HepG2 (cell line): ENCODE measurements around the gene RUNDC1. TPM values are rescaled to one million over a fixed set of nuclear protein-coding genes. Genes with fewer than 3 reads are reported as not detected.
A peak's percentile ranks its signal among the peaks of the same experiment; 100 is the strongest.

Experiments
- BCL3 ChIP-seq: sonication (generic); formaldehyde crosslinking; IDR thresholded peaks from 2 replicates; pipeline ENCODE4 v1.5.1; 2020; ENCODE audit warnings: mild to moderate bottlenecking, missing genetic modification reagents, moderate library complexity
- FIP1L1 ChIP-seq: fragments of 200-400 bp; formaldehyde crosslinking; IDR thresholded peaks from 2 replicates; pipeline ENCODE4 v1.6.1; 2018; ENCODE audit warnings: low read depth, mild to moderate bottlenecking, low read length, moderate library complexity, borderline replicate concordance; ENCODE audit not compliant: insufficient read depth
- FOSL1 ChIP-seq: sonication (generic); formaldehyde crosslinking; IDR thresholded peaks from 2 replicates; pipeline ENCODE4 v1.9.0; 2021; ENCODE audit warnings: missing genetic modification reagents, borderline replicate concordance
- HNF4A ChIP-seq: sonication (generic); formaldehyde crosslinking; IDR thresholded peaks from 2 replicates; pipeline ENCODE4 v1.4.0; 2020; ENCODE audit warnings: missing genetic modification reagents
- IKZF1 ChIP-seq: fragments of 450-650 bp; IDR thresholded peaks from 2 replicates; pipeline ENCODE4 v1.7.1; 2016
- MEIS2 ChIP-seq: sonication (generic); formaldehyde crosslinking; IDR thresholded peaks from 2 replicates; pipeline ENCODE4 v1.9.0; 2021; ENCODE audit warnings: mild to moderate bottlenecking, missing genetic modification reagents
- MYNN ChIP-seq: sonication (generic); formaldehyde crosslinking; IDR thresholded peaks from 2 replicates; pipeline ENCODE4 v1.4.0; 2020; ENCODE audit warnings: mild to moderate bottlenecking, low read depth, missing genetic modification reagents
- NCOA2 ChIP-seq: sonication (generic); formaldehyde crosslinking; IDR thresholded peaks from 2 replicates; pipeline ENCODE4 v1.8.0; 2022; ENCODE audit warnings: inconsistent platforms
- NCOR1 ChIP-seq: fragments of 200-600 bp; sonication (generic); IDR thresholded peaks from 2 replicates; pipeline ENCODE4 v1.7.0; 2017; ENCODE audit warnings: antibody characterized with exemption, low read length, borderline replicate concordance
- NKX3-1 ChIP-seq: sonication (generic); formaldehyde crosslinking; IDR thresholded peaks from 2 replicates; pipeline ENCODE4 v1.5.0; 2020; ENCODE audit warnings: missing genetic modification reagents
- RAD51 ChIP-seq: fragments of 450-650 bp; IDR thresholded peaks from 2 replicates; pipeline ENCODE4 v1.6.1; 2016; ENCODE audit warnings: borderline replicate concordance
- RXRB ChIP-seq: IDR thresholded peaks from 2 replicates; pipeline ENCODE4 v1.6.1; 2016; ENCODE audit warnings: borderline replicate concordance, missing genetic modification reagents, missing compliant biosample characterization
- STAG1 ChIP-seq: sonication (generic); formaldehyde crosslinking; IDR thresholded peaks from 2 replicates; pipeline ENCODE4 v1.4.0; 2020; ENCODE audit warnings: missing genetic modification reagents
- U2AF2 ChIP-seq: fragments of 200-400 bp; formaldehyde crosslinking; IDR thresholded peaks from 2 replicates; pipeline ENCODE4 v1.6.1; 2017; ENCODE audit warnings: low read depth, mild to moderate bottlenecking, low read length
- ZEB1 ChIP-seq: IDR thresholded peaks from 2 replicates; pipeline ENCODE4 v1.6.1; 2012; ENCODE audit warnings: mild to moderate bottlenecking, low read depth, inconsistent platforms; ENCODE audit not compliant: insufficient replicate concordance
- ZIK1 ChIP-seq: sonication (generic); formaldehyde crosslinking; IDR thresholded peaks from 2 replicates; pipeline ENCODE4 v1.5.0; 2020; ENCODE audit warnings: mild to moderate bottlenecking, low read depth, missing genetic modification reagents, borderline replicate concordance
- ZMYM4 ChIP-seq: sonication (generic); formaldehyde crosslinking; IDR thresholded peaks from 2 replicates; pipeline ENCODE4 v1.8.1; 2023; ENCODE audit warnings: mild to moderate bottlenecking, missing genetic modification reagents
- ZNF552 ChIP-seq: sonication (generic); formaldehyde crosslinking; IDR thresholded peaks from 2 replicates; pipeline ENCODE4 v1.9.0; 2022; ENCODE audit warnings: missing genetic modification reagents, mild to moderate bottlenecking, borderline replicate concordance
- ZNF614 ChIP-seq: IDR thresholded peaks from 2 replicates; pipeline ENCODE4 v1.6.1; 2018; ENCODE audit warnings: missing biosample characterization, missing genetic modification reagents, inconsistent platforms, borderline replicate concordance
- ZNF800 ChIP-seq: sonication (generic); formaldehyde crosslinking; IDR thresholded peaks from 2 replicates; pipeline ENCODE4 v1.4.0; 2020; ENCODE audit warnings: missing genetic modification reagents
- polyA plus RNA-seq, 8 experiments: library from polyadenylated mRNA; depleted of rRNA in 3 of 8; stranded (reverse) in 7 of 8; unstranded in 1 of 8; fragments of >200 nt; fragmentation: Illumina TruSeq in 4 of 8; extraction: Trizol in 4 of 8; gene quantifications; 2 replicates each; pipeline versions ENCODE4 v1.2.1 to v1.2.3, GENCODE V29; 2011 to 2016; ENCODE audit warnings: low read depth in 4 of 8, missing spikeins in 1 of 8, mixed read lengths in 1 of 8; ENCODE audit not compliant: insufficient read depth in 1 of 8
- total RNA-seq, 5 experiments: library from RNA; depleted of rRNA; stranded (reverse); fragments of >200 nt; fragmentation: Illumina TruSeq; extraction: Trizol; gene quantifications; 2 replicates each; pipeline ENCODE4 v1.2.3, GENCODE V29; 2016; ENCODE audit warnings: low read depth in 1 of 5
- TF ChIP-seq, protein P1 (sequence below): sonication (generic); formaldehyde crosslinking; IDR thresholded peaks from 2 replicates; pipeline ENCODE4 v1.4.0; 2020; ENCODE audit warnings: low read depth, mild to moderate bottlenecking, missing genetic modification reagents
- TF ChIP-seq, protein P2 (sequence below): IDR thresholded peaks from 2 replicates; pipeline ENCODE4 v1.6.1; 2016; ENCODE audit warnings: control low read depth
- TF ChIP-seq, protein P3 (sequence below): sonication (generic); formaldehyde crosslinking; IDR thresholded peaks from 2 replicates; pipeline ENCODE4 v1.5.0; 2020; ENCODE audit warnings: missing genetic modification reagents

The RUNDC1 gene
- total and polyA plus RNA-seq, 2 of the 13 experiments (the other 11 are each of a cell fraction or from before 2014, with no cell fraction given) = 10.3 to 11.4 TPM

DNA sequence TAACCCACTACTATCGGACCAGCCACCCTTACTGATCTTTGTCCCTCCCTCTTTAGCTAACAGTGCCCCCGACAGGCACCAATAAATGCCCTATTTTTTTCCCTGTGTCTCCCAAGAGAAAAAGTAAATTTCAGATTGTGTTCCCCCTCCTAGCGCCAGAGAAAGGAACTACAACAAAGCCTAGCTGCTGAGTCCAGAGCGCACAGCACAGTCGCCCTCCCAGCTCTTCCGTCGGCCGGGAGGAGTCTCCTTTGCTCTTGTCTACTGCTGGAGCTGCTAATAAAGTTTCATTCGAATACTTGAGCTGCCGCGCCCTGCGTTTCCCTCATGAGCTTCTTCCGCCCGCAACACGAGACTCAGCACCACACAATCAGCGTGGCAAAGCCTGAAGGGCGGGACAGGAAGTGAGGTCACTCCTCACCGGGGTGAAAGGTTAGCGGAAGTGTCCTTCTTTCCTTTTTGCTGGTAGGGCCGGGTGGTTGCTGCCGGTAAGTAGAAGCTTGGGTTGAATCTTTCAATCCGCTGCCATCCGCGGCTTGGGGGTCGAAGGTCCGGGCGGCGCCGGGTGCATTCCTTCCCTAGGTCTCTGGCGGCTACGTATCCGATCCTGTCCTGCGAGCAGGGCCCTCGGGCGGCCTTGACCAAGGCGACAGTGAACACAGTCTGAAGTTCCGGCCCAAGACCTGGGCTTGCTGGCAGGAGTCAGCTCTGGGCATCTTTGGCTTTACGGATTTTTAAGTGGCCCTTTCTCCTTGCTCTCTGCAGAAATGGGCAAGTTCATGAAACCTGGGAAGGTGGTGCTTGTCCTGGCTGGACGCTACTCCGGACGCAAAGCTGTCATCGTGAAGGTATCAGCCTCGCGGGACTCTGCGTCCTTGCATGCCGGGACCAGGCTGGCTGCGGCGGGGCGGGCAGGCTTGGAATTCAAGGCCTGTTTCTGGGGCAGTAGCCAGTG is 17.9 kb downstream of the RUNDC1 start, which contains the start of gene RPL27 (continued):
- TF ChIP-seq HNF4A (CRISPR knock-in tag) = peak; percentile 78
- TF ChIP-seq, protein P1, sequence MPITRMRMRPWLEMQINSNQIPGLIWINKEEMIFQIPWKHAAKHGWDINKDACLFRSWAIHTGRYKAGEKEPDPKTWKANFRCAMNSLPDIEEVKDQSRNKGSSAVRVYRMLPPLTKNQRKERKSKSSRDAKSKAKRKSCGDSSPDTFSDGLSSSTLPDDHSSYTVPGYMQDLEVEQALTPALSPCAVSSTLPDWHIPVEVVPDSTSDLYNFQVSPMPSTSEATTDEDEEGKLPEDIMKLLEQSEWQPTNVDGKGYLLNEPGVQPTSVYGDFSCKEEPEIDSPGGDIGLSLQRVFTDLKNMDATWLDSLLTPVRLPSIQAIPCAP (CRISPR knock-in tag) = no peak
- TF ChIP-seq NKX3-1 = peak; percentile 62; the same call in 1 of the 2 replicates
- peak; percentile 91 for TF ChIP-seq ZIK1 (CRISPR knock-in tag)
- peak; percentile 74; the same call in 1 of the 2 replicates for TF ChIP-seq ZNF552 (CRISPR knock-in tag)
- peak; percentile 97 for TF ChIP-seq RXRB (CRISPR knock-in tag)
- peak; percentile 81; the same call in 1 of the 2 replicates for TF ChIP-seq BCL3 (CRISPR knock-in tag)
- peak; percentile 68; the same call in 1 of the 2 replicates for TF ChIP-seq MEIS2 (CRISPR knock-in tag)
- TF ChIP-seq STAG1 (CRISPR knock-in tag) = peak; percentile 78
- peak; percentile 100 for TF ChIP-seq ZNF614 (CRISPR knock-in tag)
- TF ChIP-seq RAD51 = no peak
- TF ChIP-seq ZMYM4 = peak; percentile 97
- no peak for TF ChIP-seq MYNN (CRISPR knock-in tag)
- TF ChIP-seq ZEB1 = peak; percentile 60
- no peak for TF ChIP-seq IKZF1
- peak; percentile 91; the same call in 1 of the 2 replicates for TF ChIP-seq FIP1L1
- TF ChIP-seq, protein P2, sequence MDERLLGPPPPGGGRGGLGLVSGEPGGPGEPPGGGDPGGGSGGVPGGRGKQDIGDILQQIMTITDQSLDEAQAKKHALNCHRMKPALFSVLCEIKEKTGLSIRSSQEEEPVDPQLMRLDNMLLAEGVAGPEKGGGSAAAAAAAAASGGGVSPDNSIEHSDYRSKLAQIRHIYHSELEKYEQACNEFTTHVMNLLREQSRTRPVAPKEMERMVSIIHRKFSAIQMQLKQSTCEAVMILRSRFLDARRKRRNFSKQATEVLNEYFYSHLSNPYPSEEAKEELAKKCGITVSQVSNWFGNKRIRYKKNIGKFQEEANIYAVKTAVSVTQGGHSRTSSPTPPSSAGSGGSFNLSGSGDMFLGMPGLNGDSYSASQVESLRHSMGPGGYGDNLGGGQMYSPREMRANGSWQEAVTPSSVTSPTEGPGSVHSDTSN (CRISPR knock-in tag) = no peak; the same call in 1 of the 2 replicates
- no peak for TF ChIP-seq FOSL1 (CRISPR knock-in tag)
- peak; percentile 86; the same call in 1 of the 2 replicates for TF ChIP-seq NCOR1
- TF ChIP-seq NCOA2 (CRISPR knock-in tag) = peak; percentile 87
- TF ChIP-seq, protein P3, sequence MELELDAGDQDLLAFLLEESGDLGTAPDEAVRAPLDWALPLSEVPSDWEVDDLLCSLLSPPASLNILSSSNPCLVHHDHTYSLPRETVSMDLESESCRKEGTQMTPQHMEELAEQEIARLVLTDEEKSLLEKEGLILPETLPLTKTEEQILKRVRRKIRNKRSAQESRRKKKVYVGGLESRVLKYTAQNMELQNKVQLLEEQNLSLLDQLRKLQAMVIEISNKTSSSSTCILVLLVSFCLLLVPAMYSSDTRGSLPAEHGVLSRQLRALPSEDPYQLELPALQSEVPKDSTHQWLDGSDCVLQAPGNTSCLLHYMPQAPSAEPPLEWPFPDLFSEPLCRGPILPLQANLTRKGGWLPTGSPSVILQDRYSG = no peak; the same call in 1 of the 2 replicates
- peak; percentile 85 for TF ChIP-seq ZNF800
- TF ChIP-seq U2AF2 = 0 out of 2 replicates have a peak, but pooled peaks have one; percentile 89
